AG04449 (cell line): ENCODE results near the gene DNAAF8.

ENCODE experiments used
- CTCF ChIA-PET: fragments of 350-600 bp; formaldehyde crosslinking; extraction: SDS; loops from one replicate; lab custom pipeline; 2021; ENCODE audit warnings: antibody characterized with exemption; lab: Yijun Ruan, JAX
- POLR2A ChIA-PET: fragments of 400-600, 350-600 bp; formaldehyde crosslinking; extraction: SDS; loops from one replicate; lab custom pipeline; 2020; ENCODE audit warnings: antibody characterized with exemption, inconsistent platforms; lab: Yijun Ruan, JAX
- DNase-seq: peaks from one replicate; pipeline ENCODE4 v3.0.0-alpha.2; 2010; ENCODE audit warnings: low read depth, low spot score
- H3K4me3 ChIP-seq: 2 replicates; pipeline ENCODE4 v1.5.1; 2011; ENCODE audit warnings: low read depth, mild to moderate bottlenecking, control low read depth, low read length
- CTCF ChIP-seq: IDR thresholded peaks from one replicate; pipeline ENCODE4 v1.5.1; 2011; ENCODE audit warnings: mild to moderate bottlenecking, moderate library complexity, low read length, control low read depth, inconsistent platforms; ENCODE audit not compliant: insufficient read depth; ENCODE audit errors: missing control alignments

DNAAF8 gene

GRCh38 chr16:4734063-4734729 lies at the start of gene DNAAF8, which contains the start of gene ANKS3:
Gene DNAAF8, plus strand, starts transcription at chr16:4734537. Its CDS starts 1,978 bp downstream, at chr16:4736515.
Gene ANKS3, minus strand, starts transcription at chr16:4734271. Its CDS starts 4,122 bp downstream, at chr16:4730149.
- no peak for TF ChIP-seq CTCF
- H3K4me3 ChIP-seq = peak within 1 kb of the TSS; percentile 97
- peak; percentile 83 for DNase-seq
- CTCF ChIA-PET = interaction anchor here (0.9 to 2.4 kb wide), 7 partner anchors 10 to 224 kb away, joined by 3 to 8 read pairs (median 3); partner anchors contain the start of genes MGRN1, SEC14L5 and ZNF500
- POLR2A ChIA-PET = interaction anchor here (0.8 to 2.1 kb wide), 10 partner anchors 8 to 338 kb away, joined by 3 to 15 read pairs (median 5); partner anchors contain the start of genes NUDT16L1, ROGDI and ZNF500

- POLR2A ChIA-PET = no interaction called here
- DNase-seq = no peak
- CTCF ChIA-PET = interaction anchor here (1.4 kb wide), 1 partner anchor 11 kb away, joined by 3 read pairs; no protein-coding TSS in a partner anchor
- H3K4me3 ChIP-seq = no peak overlapping the region
- no peak for TF ChIP-seq CTCF
These were observed 49.6 kb upstream of the DNAAF8 start for GRCh38 chr16:4684763-4685162.

- H3K4me3 ChIP-seq = no peak overlapping the region
- TF ChIP-seq CTCF = no peak
- ChIA-PET POLR2A (no interaction called here), CTCF (interaction anchor here (1.4 kb wide), 1 partner anchor 11 kb away, joined by 3 read pairs; no protein-coding TSS in a partner anchor)
- DNase-seq = no peak
These were observed 49.0 kb upstream of the DNAAF8 start for GRCh38 chr16:4685292-4685691.

GRCh38 chr16:4685776-4686496 lies 48.4 kb upstream of the DNAAF8 start:
- no peak for DNase-seq
- ChIA-PET CTCF (interaction anchor here (1.4 kb wide), 1 partner anchor 10 kb away, joined by 3 read pairs; no protein-coding TSS in a partner anchor), POLR2A (no interaction called here)
- TF ChIP-seq CTCF = no peak
- no peak overlapping the region for H3K4me3 ChIP-seq

GRCh38 chr16:4686497-4687210 lies 47.7 kb upstream of the DNAAF8 start:
- ChIA-PET POLR2A (no interaction called here), CTCF (no interaction called here)
- no peak for DNase-seq
- no peak for TF ChIP-seq CTCF
- no peak overlapping the region for H3K4me3 ChIP-seq

- no peak for TF ChIP-seq CTCF
- ChIA-PET POLR2A (no interaction called here), CTCF (no interaction called here)
- DNase-seq = no peak
- H3K4me3 ChIP-seq = no peak overlapping the region
These were observed 46.9 kb upstream of the DNAAF8 start for GRCh38 chr16:4687416-4687815.
